Transverse colon (tissue), 3 donors: ENCODE measurements around the gene OCSTAMP.

ENCODE experiments used
- POLR2A ChIP-seq: fragments of 450-650 bp; IDR thresholded peaks from one replicate; pipeline ENCODE4 v1.6.1; 2016; ENCODE audit warnings: antibody characterized with exemption, mild to moderate bottlenecking, moderate library complexity
- TF ChIP-seq, protein P1 (sequence below), 5 experiments: fragments of 200-600 bp in 3 of 5; fragments of 450-650 bp in 2 of 5; sonication (generic) in 3 of 5; IDR thresholded peaks; 1 replicate in 2 of 5; 2 replicates in 3 of 5; pipeline ENCODE4 v1.5.1; 2016 to 2017; ENCODE audit warnings: antibody characterized with exemption in 5 of 5, inconsistent platforms in 3 of 5, mild to moderate bottlenecking in 2 of 5, moderate library complexity in 1 of 5

DNA sequence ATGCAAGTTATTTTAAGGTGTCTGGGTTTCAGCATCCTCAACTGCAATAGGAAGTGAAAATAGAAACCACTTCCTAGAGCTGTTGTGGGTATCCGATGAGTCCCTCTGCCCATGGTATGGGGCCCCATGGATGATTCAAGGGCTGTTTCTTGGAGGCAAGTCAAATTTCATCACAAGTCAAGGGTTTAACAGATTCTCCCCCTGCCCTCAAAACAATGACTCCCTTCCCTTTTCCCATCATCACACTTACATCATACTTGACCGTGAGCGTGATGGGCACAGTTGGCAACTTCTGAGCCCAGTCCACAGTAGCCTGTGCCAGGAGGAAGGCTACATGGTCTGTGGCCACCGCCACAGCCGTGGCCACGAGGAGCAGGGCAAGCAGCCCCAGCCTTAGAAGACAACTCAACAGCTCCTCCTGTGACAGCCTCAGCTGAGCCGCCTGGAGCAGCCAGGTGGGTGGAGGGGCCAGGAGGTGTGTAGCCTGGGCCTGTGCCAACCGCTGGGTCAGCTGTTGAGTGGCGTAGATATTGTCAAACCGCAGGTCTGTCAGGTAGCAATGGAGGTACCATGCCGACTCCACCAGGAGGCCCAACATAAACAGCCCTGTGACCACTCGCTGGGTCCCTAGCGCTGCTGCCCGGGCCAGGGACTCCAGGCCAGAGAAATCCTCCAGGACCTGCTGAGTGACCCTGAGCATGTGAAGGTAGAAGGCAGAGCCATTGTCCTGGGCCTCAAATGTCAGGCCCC lies 5.2 kb downstream of the OCSTAMP start:
- TF ChIP-seq, protein P1, sequence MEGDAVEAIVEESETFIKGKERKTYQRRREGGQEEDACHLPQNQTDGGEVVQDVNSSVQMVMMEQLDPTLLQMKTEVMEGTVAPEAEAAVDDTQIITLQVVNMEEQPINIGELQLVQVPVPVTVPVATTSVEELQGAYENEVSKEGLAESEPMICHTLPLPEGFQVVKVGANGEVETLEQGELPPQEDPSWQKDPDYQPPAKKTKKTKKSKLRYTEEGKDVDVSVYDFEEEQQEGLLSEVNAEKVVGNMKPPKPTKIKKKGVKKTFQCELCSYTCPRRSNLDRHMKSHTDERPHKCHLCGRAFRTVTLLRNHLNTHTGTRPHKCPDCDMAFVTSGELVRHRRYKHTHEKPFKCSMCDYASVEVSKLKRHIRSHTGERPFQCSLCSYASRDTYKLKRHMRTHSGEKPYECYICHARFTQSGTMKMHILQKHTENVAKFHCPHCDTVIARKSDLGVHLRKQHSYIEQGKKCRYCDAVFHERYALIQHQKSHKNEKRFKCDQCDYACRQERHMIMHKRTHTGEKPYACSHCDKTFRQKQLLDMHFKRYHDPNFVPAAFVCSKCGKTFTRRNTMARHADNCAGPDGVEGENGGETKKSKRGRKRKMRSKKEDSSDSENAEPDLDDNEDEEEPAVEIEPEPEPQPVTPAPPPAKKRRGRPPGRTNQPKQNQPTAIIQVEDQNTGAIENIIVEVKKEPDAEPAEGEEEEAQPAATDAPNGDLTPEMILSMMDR (IDR thresholded peaks at IDR 0.05): no peak
- TF ChIP-seq POLR2A: no peak
